Measurements from ENCODE around the gene HAP1.

The HAP1 gene

DNA sequence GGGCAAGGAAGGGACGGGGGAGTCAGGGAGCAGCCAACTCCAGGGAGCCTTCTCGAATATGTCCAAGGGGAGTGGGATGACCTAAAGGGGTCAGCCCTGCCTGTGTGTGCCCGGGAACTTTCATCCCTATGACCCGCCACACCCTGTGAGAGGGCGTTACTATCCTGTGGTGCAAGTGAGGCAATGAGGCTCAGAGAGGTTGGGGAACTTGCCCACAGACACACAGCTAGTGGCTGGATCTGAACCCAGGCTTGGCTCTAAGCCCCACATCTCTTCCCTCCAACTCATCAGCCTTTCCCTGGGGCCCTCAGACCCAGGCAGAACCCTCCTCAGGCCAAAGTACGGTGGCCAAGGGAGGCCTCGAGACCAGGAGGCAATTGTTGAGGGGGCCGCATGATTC, 28.9 kb upstream of the HAP1 start:
- ATAC-seq, result no peak

GRCh38 chr17:41762841-41763240, 28.4 kb upstream of the HAP1 start:
- no peak for ATAC-seq

GRCh38 chr17:41762391-41762790, 27.9 kb upstream of the HAP1 start:
- ATAC-seq, result no peak

GRCh38 chr17:41760878-41761277, 26.4 kb upstream of the HAP1 start:
- ATAC-seq, result no peak

- ATAC-seq, result no peak
These were observed 24.2 kb upstream of the HAP1 start for GRCh38 chr17:41758601-41759000.

GRCh38 chr17:41754066-41754465, 19.6 kb upstream of the HAP1 start:
- no peak for ATAC-seq

- no peak for ATAC-seq
These were observed 16.8 kb upstream of the HAP1 start for GRCh38 chr17:41751288-41751687.

GRCh38 chr17:41750862-41751261, 16.4 kb upstream of the HAP1 start:
- no peak for ATAC-seq

DNA sequence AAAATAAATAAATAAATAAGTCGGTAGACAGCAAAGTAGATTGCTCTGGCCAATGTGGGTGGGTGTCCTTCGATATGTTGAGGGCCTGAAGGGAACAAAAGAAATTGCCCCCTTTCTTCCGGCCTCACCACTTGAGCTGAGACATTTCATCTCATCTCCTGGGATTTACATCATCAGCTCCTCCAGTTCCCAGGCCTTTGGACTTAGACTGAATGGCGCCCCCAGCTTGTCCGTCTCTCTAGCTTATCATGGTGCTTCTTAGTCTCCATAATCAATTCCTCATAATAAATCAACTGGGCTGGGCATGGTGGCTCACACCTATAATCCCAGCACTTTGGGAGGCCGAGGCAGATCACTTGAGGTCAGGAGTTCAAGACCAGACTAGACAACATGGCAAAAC, 13.8 kb upstream of the HAP1 start:
- ATAC-seq, result no peak

DNA sequence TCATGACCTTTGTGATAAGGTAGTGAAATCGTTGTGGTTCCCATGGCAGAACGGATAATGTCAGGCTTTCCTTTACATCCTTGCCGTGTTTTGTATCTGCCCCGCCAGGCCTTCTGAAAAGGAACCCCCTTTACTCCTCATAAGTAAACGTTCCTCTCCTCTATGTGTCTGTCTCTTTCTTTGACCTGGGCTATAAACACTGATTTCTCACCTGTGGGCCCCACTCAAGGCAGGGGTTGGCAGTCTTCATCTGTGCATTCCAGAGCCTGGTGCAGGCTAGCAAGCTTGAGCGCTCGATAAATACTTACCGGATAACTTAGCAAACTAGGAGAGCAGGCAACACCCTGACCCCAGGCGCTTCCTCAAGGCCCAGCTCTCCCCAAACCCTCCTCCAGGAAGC, 7.3 kb upstream of the HAP1 start:
- ATAC-seq, result no peak

- no peak for ATAC-seq
These were observed 6.1 kb upstream of the HAP1 start for GRCh38 chr17:41740506-41740905.

DNA sequence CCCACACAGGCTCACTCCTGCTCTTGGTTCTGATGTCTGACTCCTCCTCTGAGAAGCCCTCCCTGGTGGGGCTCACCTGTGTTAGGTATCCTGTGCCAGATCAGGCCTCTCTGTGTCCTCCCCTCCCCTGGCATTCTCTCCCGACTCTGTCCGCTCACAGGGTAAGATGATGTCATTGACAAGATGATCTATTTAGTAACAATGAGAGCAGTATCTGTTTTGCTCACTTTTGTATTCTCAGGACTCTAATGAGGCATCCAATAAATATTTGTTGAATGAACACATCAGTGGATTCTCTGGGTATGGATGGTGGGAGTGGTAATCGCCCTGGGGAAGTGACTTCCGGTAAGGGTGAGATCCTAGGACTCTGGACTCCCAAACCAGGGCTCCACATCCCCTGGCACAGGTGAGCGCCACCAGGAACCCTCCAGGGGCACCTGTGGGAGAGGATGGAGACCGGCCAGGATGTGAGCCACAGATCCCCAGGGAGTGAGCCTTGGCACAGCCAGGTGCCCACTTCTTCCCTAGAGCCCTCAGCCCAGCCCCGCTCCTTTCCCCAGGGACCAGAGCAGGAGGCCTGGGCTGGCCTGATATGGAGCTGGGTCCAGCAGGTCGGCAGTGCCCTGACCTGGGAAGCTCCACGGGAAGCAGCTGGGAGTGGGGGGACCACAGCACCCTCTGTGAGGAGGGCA, 5.4 kb upstream of the HAP1 start:
- ATAC-seq, result no peak

DNA sequence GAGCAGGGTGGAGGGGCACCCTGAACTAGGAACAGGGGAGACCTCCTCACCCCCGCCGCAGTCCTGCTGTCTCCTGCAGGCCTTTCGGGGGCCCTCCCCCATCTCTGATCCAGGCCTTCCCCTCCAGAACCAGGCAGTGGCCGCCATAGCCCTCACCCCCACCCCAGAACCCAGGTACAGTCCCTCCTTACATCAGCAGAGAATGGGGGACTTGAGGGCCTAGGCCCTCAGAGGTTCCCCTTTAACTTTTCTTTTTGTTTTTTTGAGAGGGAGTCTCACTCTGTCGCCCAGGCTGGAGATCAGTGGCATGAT, 4.3 kb upstream of the HAP1 start:
- no peak for ATAC-seq

DNA sequence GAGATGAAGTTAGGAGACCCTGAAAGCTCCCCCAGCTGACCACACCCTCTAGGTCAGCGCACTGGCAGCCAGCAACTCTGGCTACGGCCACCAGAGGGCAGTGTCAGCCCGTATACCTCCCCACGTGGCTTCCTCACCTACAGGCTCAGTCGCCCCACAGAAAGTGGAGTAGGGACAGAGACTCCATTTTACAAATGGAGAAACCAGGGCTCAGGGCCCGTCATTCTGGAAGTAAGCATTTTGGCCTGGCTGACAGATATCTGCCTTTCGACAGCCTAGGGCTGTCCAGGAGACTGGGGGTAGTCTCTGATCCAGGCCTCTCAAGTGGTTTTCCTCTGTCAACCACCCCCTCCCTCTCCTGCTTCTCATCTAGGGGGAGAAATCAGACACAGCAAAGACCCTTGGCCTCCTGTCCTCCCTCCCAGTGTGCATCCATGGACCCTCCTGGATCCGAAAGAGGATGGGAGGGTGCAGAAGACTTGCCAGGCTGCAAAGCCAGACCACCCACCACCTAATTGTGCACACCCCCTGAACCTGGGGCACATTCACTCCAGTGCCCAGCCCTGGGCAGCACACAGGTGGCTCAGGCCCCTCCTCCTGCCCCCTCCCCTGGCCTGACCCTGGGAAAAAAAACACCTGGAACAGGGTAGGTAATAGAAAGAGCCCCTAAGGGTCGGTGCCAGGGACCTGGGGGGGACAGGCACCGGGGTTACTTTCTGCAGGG, 3.8 kb upstream of the HAP1 start:
- peak; percentile 91 to 95 for ATAC-seq

DNA sequence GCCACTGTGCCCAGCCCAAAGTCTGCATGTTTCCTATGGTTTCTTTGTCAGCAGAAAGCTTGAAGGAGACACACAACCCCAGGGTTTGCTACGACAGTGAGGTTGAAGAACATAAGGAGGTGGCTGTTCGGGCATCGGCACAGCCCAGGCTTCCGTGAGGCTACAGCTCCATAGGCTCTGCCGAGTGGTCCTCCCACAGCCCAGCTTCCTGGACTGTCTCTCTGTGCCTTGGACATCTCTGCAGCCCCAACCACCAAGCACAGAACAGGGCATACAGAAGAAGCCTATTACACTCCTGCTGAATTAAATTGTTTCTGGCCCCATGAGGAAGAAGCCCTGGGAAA, 3.2 kb upstream of the HAP1 start:
- ATAC-seq, result no peak

DNA sequence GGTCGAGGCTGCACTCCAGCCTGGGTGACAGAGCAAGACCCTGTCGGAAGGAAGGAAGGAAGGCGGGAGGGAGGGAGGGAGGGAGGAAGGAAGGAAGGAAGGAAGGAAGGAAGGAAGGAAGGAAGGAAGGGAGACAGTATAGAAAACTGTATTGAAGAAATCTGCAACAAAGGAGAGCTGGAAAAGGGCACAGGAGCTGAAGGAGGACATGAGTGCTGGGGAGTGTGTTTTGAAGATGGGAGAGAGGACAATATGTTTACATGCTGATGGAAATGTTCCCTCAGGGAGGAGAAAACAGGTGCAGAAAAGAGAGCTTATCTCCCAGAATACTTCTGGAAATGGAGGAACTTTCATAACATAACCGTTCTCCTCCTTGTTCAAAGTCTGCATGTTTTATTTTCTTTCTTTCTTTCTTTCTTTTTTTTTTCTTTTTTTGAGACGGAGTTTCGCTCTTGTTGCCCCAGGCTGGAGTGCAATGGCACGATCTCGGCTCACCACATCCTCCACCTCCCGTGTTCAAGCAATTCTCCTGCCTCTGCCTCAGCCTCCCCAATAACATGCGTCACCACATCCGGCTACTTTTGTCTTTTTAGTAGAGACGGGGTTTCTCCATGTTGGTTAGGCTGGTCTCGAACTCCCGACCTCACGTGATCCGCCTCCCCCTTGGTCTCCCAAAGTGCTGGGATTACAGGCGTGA, 2.7 kb upstream of the HAP1 start:
- no peak for ATAC-seq

DNA sequence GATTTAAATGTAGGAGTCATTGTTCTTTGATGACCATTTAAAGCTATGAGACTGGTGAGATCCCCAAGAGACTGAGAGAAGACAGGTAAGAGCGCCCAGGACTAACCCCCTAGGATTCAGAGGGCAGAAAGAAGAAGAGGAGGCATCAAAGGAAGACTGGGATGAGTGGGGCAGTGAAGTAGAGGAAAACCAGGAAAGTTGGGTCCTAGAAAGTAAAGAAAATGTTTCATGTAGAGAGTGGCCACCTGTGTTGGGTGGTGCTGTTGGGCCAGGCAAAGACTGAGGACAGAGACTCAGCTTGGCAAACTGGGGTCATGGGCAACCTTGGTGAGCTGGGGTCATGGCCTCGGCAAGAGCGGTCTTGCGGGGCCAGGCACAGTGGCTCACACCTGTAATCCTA, 1.3 kb upstream of the HAP1 start:
- no peak for ATAC-seq

- no peak for ATAC-seq
These were observed 488 bp upstream of the HAP1 start for GRCh38 chr17:41734949-41735313.

DNA sequence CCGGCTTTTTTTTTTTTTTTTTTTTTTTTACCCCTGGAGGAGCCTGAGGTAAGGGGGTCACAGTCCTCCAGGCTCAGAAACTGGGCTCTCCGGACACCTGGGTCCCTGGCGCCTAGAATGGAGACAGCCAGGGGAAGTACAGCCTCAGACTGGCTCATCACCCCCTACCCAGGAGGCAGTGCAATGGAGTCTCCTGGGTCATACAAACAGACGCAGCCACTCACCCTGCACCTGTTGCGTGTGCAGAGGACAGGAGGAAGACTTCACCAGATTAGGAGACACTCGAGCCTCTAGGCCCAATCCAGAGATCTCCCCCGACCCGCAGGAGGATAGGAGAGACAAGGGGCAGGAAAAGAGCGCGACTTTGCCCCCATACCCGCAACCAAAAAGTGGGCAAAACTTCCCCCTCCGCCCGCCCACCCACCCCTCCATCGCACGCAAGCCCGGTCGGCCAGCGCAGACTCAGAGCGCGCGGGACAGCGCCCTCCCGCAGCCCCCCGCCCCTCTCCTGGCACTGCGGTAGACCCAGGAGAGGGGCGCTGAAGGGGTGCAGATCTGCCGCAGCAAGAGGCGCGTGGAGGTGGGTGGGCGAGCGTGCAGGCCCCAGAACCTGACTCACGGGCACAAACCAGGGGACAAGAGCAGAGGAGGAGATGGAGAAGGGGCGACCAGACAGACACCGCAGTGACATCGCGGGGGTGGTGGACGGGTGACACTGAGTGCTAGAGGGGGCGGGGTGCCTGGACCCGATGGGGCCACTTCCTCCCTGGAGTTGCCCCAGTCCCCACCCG, 900 bp downstream of the HAP1 start:
- ATAC-seq, result no peak

- ATAC-seq, result no peak
These were observed 2.6 kb downstream of the HAP1 start for GRCh38 chr17:41731836-41732235.

DNA sequence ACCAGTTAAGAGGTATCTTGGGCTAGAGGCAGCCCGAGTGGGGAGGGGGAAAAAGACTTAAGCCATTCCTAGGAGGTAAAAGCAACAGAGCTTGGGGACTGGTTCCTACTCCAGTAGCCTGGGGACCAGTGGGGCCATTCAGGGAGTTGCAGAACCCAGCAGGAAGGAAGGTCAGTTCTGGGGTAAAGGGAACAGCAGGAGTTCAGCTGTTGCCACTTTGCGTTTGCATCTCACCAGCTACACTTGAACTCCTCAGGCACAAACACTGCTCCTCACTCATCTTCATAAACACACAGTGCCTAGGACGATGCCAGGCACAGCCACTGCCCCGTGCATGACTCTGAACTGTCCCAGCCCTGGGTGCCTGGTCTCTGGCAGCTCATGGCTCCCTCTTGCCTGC, 4.0 kb downstream of the HAP1 start:
- no peak for ATAC-seq

DNA sequence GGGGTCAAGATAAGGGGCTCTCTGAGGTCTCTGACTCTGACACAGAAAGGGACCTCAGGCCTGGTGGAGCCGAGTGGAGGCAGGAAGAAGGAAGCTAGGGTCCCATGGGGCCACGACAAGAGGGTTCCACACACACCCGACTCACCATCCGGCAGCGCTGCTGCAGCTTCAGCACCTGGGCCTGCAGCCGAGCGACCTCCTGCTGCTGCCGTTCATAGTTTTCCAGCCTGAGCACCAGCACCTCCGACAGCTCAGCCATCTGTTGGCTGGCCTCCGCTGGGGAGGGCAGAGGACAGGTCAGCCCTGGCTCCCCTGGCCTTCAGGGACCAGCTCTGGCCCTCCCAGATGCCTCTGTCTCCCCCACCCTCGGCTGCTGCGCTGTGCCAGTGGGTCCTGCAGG, 6.4 kb downstream of the HAP1 start:
- no peak for ATAC-seq

DNA sequence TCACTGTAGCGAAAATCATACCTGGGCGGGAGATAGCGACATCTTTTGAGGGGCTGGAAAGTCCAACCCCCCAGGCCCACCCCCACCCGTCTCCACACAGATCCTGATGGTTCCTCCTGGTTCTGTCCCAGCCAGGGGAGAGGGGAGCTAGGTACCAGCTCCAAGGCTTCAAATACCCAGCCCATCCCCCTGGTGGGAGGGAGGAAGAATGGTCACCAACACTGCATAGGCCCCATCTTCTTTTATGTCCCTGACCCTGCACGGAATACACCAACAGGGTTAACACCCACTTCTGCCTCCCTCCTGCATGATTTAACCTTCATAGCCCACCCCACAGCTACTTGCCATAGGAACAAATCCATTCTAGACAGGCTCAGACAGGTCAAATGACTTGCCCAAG, 9.3 kb downstream of the HAP1 start:
- ATAC-seq, result no peak

All from activated CD4-positive, CD25-positive, alpha-beta regulatory T cell treated with anti-CD3 and anti-CD28 coated beads, Interleukin-2, amount 50 U/mL, for 24 hours (primary cell).